Iris pigment epithelial cell (primary cell): Measurements from ENCODE around the gene RNF220.
"Not testable (repeated sequence)": the region's sequence is repeated elsewhere in the genome, so short reads cannot be mapped to it uniquely, and the experiment has no call there.

Experiments used
- DNase-seq: peaks from one replicate; pipeline ENCODE4 v3.0.0-alpha.2; 2011; ENCODE audit warnings: low read depth

RNF220 gene

GRCh38 chr1:44678626-44679025, 273.6 kb downstream of the RNF220 start:
- no peak for DNase-seq

- no peak for DNase-seq
Measured at GRCh38 chr1:44679468-44679867, 274.4 kb downstream of the RNF220 start.

GRCh38 chr1:44681905-44682882, 277.1 kb downstream of the RNF220 start:
- DNase-seq = no peak

GRCh38 chr1:44682883-44683265, 277.8 kb downstream of the RNF220 start:
- DNase-seq = no peak

GRCh38 chr1:44684525-44684924, 279.5 kb downstream of the RNF220 start:
- DNase-seq = no peak

GRCh38 chr1:44685218-44685617, 280.2 kb downstream of the RNF220 start:
- no peak for DNase-seq

- DNase-seq = no peak
Measured at GRCh38 chr1:44685881-44686280, 280.8 kb downstream of the RNF220 start.

GRCh38 chr1:44688760-44689446, 283.8 kb downstream of the RNF220 start:
- no peak for DNase-seq

- DNase-seq = no peak
Measured at GRCh38 chr1:44689447-44689765, 284.4 kb downstream of the RNF220 start.

- no peak for DNase-seq
Measured at GRCh38 chr1:44693159-44693558, 288.1 kb downstream of the RNF220 start.

- DNase-seq = no peak
Measured at GRCh38 chr1:44693900-44694299, 288.8 kb downstream of the RNF220 start.

- DNase-seq = no peak
Measured at GRCh38 chr1:44694863-44695478, 289.9 kb downstream of the RNF220 start.

GRCh38 chr1:44695671-44696070, 290.6 kb downstream of the RNF220 start:
- DNase-seq = no peak

GRCh38 chr1:44696101-44696500, 291.0 kb downstream of the RNF220 start:
- DNase-seq = no peak

GRCh38 chr1:44696789-44697345, 291.8 kb downstream of the RNF220 start:
- no peak for DNase-seq

- no peak for DNase-seq
Measured at GRCh38 chr1:44698138-44698537, 293.1 kb downstream of the RNF220 start.

- DNase-seq = not testable (repeated sequence)
Measured at GRCh38 chr1:44699375-44699774, 294.3 kb downstream of the RNF220 start.

GRCh38 chr1:44700573-44700972, 295.5 kb downstream of the RNF220 start:
- peak; percentile 58 for DNase-seq

GRCh38 chr1:44701141-44701573, 296.1 kb downstream of the RNF220 start:
- no peak for DNase-seq
